ENCODE results near the gene ADGRD1. TPM values are rescaled to one million over a fixed set of nuclear protein-coding genes. Genes with fewer than 3 reads are reported as not detected.

The ADGRD1 gene
- total and polyA plus RNA-seq, 2 of the 8 experiments (the other 6 are each of a cell fraction or from before 2014, with no cell fraction given), result 0.36 to 0.48 TPM

GRCh38 chr12:130911933-130912332 lies 41.8 kb upstream of the ADGRD1 start:
- Histone ChIP-seq H2BK120ac (replicated peaks; ENCODE audit: low read depth, low read length) (no peak overlapping the region), H4K20me1 (replicated peaks in 1 of 2; ENCODE audit: control insufficient read depth in 1 of 2, insufficient read depth in 2 of 2, low read length in 2 of 2) (no peaks in the 10 kb centered on the region), H3K23me2 (ENCODE audit: low read depth, low read length) (no peaks in the 10 kb centered on the region), H3K27me3 (replicated peaks in 1 of 4; ENCODE audit: control insufficient read depth in 3 of 4, extremely low read depth in 1 of 4, insufficient read depth in 3 of 4, low read length in 3 of 4) (no peaks in the 10 kb centered on the region), H3K4me1 (replicated peaks in 1 of 4; ENCODE audit: control insufficient read depth in 3 of 4, insufficient read depth in 4 of 4, low read length in 3 of 4) (peaks cover 0 to 2% (median 0%) of the 10 kb centered on the region in 4 experiments; a peak in 2 of 7 replicates), H3K9ac (replicated peaks in 1 of 4; ENCODE audit: extremely low read depth in 1 of 4, low read depth in 3 of 4, low read length in 3 of 4) (no peak overlapping the region), H3K79me2 (ENCODE audit: control insufficient read depth in 1 of 2, insufficient read depth in 2 of 2, low read length in 2 of 2) (no peaks in the 10 kb centered on the region), H3K23ac (ENCODE audit: insufficient read length) (no peak overlapping the region), H3K4ac (replicated peaks; ENCODE audit: insufficient read length, low read depth, low read length) (no peak overlapping the region), H2AK5ac (ENCODE audit: low read depth, low read length) (no peak overlapping the region), H3K4me2 (ENCODE audit: insufficient read depth in 1 of 2, low read depth in 2 of 2, low read length in 2 of 2) (no peak overlapping the region), H2BK15ac (ENCODE audit: low read length) (no peak overlapping the region), H3K79me1 (ENCODE audit: low read depth, low read length) (no peaks in the 10 kb centered on the region), H3K27ac (ENCODE audit: low read depth, low read length) (no peak overlapping the region), H3K36me3 (ENCODE audit: control insufficient read depth in 2 of 4, insufficient read depth in 4 of 4, low read length in 3 of 4) (no peaks in the 10 kb centered on the region), H3K56ac (replicated peaks; ENCODE audit: insufficient read length, low read depth, low read length) (no peak overlapping the region), H4K8ac (ENCODE audit: extremely low read depth, insufficient read depth, low read length) (no peak overlapping the region), H2BK20ac (ENCODE audit: low read length) (no peak overlapping the region), H3K9me3 (ENCODE audit: insufficient read depth in 2 of 2, low read depth in 1 of 2, low read length in 1 of 2) (peaks cover 2 to 3% of the 10 kb centered on the region in 2 experiments; a peak in 2 of 4 replicates), H3K4me3 (ENCODE audit: extremely low read depth in 1 of 4, insufficient read depth in 2 of 4, low read depth in 3 of 4, low read length in 4 of 4) (no peak overlapping the region), H3K14ac (ENCODE audit: insufficient read length) (no peak overlapping the region), H2AFZ (ENCODE audit: low read length) (no peak overlapping the region), H2BK12ac (ENCODE audit: low read depth, low read length) (no peak overlapping the region), H2BK5ac (ENCODE audit: low read depth, low read length) (no peak overlapping the region), H4K5ac (ENCODE audit: insufficient read length, low read depth, low read length) (no peak overlapping the region), H4K91ac (replicated peaks; ENCODE audit: insufficient read length, low read length) (no peak overlapping the region), H3K18ac (ENCODE audit: extremely low read depth, low read length) (no peak overlapping the region)
- TF ChIP-seq KDM1A (IDR thresholded peaks at IDR 0.05; ENCODE audit: borderline replicate concordance, low read length) (no peak), TBP (IDR thresholded peaks at IDR 0.05; ENCODE audit: low read depth, low read length) (no peak), CREB1 (IDR thresholded peaks at IDR 0.05) (no peak), EZH2 (IDR thresholded peaks at IDR 0.05; ENCODE audit: low read depth, low read length, severe bottlenecking) (no peak), POLR2AphosphoS5 (IDR thresholded peaks at IDR 0.05; ENCODE audit: low read depth, low read length) (no peak), NANOG (IDR thresholded peaks at IDR 0.05; ENCODE audit: insufficient read depth, low read depth, low read length, poor library complexity, severe bottlenecking) (no peak), TEAD4 (IDR thresholded peaks at IDR 0.05; ENCODE audit: low read depth, low read length) (no peak), TAF1 (IDR thresholded peaks at IDR 0.05; ENCODE audit: low read depth, low read length) (no peak), TCF12 (IDR thresholded peaks at IDR 0.05; ENCODE audit: low read depth, low read length) (no peak)
- CTCF ChIA-PET (ENCODE audit: partially characterized antibody), result no interaction called here
- no peak for FAIRE-seq
- no peak for DNase-seq (ENCODE audit: low read depth in 1 of 2, low spot score in 2 of 2)
- POLR2A ChIA-PET (ENCODE audit: partially characterized antibody), result no interaction called here

Data from H1 (cell line).